Bone marrow (tissue), 2 donors: ENCODE results near the gene TOMM20.
"Not testable (repeated sequence)": the region's sequence is repeated elsewhere in the genome, so short reads cannot be mapped to it uniquely, and the experiment has no call there.

ENCODE experiments used
- DNase-seq, 2 donors: peaks; one replicate each; lab custom pipeline; 2025; lab: John Stamatoyannopoulos, UW

Gene TOMM20

DNA sequence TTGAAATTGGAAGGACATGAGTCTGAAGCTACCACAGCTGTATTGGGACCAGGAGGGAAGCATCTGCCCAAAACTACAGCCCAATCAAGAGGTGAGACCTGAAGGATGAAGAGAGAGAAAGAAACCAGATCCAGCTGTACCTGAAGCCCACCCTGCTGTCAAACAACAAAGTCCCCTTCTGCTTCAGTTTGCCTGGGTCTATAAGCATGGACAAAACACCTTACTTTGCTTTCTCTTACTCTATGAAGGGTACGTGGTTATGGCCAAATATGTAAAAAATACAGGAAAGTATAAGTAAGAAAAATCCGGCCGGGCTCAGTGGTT lies 26.4 kb downstream of the TOMM20 start:
- DNase-seq: no peak

DNA sequence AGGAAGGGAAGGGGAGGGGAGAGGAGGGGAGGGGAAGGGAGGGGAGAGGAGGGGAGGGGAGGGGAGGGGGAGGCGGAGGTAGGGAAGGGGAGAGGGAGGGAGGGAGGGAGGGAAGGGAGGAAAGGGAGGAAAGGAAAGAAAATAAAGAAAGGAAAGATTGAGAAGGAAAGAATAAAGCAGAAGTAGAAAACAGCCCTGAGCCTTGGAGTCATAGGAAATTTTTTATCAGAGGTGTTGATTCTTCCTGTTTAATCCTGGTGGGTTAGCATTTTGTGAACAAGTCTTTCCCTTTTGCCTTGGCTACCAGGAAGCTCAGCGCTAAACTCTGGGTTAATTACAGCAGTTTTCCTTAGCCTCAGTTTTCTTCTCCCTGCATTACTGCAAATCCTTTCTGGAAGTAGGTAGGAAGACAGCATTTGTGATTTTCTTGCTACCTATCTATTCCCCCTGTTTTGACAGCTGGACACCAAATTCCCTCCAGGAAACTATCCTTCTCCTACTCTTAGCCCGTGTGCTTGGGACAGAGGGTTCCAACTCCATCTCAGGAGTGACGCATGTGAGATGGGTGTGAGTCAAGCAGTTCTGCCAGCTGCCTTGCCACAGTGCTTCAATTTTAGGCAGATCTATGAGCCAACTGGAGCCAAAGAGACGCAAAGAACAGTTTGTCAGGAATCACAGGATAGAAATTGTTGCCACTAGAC lies 26.9 kb downstream of the TOMM20 start:
- peak in 1 of 2 donors; percentile 10 for DNase-seq

DNA sequence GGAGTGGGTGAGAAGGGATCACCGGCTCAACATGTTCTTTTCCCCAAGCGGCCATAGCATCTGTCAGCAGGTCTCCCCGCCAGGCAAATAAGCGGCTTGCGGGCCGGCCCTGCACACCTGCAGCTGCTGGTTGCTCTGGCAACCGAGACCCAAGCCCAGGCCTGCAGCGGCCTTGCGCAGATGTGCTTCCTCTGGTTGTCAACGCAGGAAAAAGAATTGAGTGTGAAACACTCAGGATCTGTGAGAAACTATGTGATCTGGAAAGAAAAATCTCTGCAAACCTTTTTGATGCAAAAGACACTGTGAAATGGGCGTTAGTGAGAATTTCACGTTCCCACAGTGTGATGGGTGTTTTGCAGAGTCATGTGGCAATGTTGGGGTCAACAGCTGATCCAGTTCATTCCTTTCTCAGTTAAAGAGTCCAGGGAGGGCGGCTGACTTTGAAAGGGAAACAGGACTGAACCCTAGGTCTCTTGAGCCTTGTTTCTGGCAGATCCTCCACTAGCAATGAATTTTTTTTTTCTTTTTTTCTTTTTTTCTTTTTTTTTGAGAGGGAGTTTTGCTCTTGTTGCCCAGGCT lies 28.4 kb downstream of the TOMM20 start:
- no peak for DNase-seq

DNA sequence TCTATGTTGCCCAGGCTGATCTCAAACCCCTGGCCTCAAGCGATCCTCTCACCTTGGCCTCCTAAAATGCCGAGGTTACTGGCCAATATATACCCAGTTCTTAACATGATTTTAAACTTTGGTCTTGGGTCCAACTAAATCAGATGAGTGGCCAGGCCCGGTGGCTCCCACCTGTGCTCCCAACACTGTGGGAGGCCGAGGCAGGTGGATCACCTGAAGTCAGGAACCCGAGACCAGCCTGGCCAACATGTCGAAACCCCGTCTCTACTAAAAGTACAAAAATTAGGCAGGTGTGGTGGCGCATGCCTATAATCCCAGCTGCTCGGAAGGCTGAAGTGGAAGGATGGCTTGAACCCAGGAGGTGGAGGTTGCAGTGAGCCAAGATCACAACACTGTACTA lies 29.6 kb downstream of the TOMM20 start:
- no peak for DNase-seq

DNA sequence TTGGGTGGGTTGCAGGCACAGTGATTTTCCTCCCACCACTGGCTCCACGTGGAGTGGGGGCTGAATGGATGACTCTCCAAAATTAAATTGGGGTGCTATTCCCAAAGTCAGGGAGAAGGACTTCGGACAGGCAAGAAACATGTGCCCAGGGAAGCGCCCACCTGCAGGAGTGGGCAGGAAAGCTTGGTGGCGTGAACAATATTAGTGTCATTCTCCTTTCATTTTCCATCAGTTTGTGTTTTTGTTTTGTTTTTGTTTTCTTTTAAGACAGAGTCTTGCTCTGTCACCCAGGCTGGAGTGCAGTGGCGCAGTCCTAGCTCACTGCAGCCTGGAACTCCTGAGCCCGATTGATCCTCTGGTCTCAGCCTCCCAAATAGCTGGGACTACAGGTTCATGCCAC lies 30.1 kb downstream of the TOMM20 start:
- DNase-seq: no peak

GRCh38 chr1:235097501-235097900 lies 31.1 kb downstream of the TOMM20 start:
- DNase-seq: not testable (repeated sequence)

DNA sequence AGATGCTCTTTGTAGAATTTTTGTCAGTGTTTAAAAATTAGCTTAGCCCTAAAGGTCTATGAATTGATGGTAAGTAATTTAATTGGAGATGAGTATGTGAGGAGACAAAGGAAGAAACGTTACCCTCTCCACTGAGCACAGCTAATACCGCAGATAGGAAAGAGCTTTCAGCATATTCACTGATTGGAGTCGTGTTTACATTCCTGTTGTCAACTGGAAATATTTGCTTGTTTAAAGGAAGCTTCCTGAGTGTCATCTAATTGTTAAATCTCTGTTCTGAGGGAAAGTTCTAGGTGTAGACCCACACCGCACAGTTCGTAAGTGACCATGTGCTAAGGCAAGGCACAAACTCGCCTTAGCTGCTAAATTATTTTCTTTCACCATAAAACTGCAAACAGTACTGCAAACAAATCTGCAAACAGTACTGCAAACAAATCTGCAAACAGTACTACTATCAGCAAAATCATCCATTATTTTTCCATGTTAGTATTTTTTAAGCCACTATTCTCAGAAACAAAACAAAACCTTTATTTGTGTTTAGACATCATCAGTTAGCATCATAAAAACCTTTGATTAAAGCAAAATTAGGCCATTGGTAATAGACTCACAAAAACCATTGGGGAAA lies 32.6 kb downstream of the TOMM20 start:
- no peak for DNase-seq

- peak; percentile 27 to 70 for DNase-seq
These were observed 34.7 kb downstream of the TOMM20 start for GRCh38 chr1:235093696-235094592.

- no peak for DNase-seq
These were observed 35.5 kb downstream of the TOMM20 start for GRCh38 chr1:235093013-235093695.

DNA sequence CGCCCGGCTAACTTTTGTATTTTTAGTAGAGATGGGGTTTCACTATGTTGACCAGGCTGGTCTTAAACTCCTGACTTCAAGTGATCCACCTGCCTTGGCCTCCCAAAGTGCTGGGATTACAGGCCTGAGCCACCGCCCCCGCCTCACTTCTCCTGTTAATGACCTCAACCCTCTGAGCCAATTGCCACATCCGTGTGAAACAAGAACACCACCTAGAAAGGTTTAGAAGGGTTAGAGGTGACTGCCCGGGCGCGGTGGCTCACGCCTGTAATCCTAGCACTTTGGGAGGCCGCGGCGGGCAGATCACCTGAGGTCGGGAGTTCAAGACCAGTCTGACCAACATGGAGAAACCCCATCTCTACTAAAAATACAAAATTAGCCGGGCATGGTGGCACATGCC lies 36.2 kb downstream of the TOMM20 start:
- not testable (repeated sequence) for DNase-seq

- not testable (repeated sequence) for DNase-seq
These were observed 36.6 kb downstream of the TOMM20 start for GRCh38 chr1:235092045-235092406.

- not testable (repeated sequence) for DNase-seq
These were observed 37.2 kb downstream of the TOMM20 start for GRCh38 chr1:235091319-235092044.

DNA sequence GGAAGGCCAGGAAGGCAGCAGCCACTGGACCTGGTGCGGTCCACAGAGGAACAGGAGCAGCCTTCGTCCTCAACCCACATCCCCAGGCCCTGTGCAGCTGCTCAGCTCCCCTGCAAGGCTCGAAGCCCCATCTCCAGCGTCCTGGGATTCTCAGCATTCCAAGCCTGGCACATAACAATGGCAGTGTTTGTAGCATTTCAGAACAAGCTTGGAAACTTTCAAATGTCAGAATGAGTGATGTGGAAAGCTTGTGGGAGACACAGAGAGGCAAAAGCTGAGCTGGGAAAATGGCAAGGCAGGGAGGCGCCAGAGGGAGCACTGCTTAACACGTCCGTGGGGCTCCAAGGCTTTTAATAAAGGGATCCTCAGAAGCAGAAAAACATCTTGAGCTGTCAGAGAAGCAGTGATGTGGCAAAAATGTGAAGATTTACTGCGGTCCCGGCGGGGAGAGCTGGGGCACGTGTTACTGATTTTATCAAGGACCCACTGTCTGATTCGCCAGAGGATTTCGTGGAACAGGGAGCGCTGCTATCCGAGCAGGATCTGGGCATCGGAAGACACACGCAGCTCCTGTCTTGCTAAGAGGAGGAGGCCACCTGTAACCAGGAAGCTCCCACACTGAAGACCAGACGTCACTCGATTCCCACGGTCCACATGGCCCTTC lies 38.1 kb downstream of the TOMM20 start:
- DNase-seq: peak in 1 of 2 donors; percentile 55

- DNase-seq: no peak
These were observed 39.7 kb downstream of the TOMM20 start for GRCh38 chr1:235088907-235089306.

DNA sequence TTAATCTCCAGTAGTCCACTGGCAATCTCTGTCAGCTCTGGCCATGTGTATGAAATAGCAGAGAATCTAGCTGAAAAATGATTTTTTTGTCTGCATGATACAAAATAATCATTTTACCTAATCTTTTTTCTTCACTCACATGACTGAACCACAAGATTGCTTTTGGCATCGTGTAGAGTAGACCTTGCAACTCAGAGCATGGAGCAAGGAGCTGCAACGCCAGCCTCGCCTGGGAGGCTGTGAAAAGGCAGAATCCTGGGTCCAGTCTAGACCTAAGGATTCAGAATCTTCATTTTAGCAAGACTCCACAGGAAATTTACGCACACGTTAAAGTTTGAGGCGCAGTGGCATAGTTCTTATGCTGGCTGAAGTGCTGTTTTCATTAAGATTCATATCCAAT lies 40.2 kb downstream of the TOMM20 start:
- no peak for DNase-seq

DNA sequence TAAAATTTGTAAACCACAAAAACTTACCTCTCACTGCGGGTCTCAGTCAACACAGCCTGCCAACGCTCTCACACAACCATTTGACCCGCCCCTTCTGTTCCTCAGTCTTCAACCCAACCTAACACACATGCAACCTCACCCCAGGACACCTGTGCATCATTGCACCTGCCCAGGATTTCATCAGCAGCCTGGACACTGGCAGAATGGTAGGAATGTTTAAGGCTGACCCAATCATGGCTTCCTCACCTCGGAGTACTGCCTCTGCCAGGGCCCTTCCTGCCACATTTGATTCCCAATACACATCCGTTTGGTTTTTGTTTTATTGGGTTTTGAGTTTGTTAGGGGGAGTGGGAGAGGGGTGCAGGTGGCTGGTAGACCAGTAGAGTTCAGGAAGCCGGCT lies 40.7 kb downstream of the TOMM20 start:
- no peak for DNase-seq

DNA sequence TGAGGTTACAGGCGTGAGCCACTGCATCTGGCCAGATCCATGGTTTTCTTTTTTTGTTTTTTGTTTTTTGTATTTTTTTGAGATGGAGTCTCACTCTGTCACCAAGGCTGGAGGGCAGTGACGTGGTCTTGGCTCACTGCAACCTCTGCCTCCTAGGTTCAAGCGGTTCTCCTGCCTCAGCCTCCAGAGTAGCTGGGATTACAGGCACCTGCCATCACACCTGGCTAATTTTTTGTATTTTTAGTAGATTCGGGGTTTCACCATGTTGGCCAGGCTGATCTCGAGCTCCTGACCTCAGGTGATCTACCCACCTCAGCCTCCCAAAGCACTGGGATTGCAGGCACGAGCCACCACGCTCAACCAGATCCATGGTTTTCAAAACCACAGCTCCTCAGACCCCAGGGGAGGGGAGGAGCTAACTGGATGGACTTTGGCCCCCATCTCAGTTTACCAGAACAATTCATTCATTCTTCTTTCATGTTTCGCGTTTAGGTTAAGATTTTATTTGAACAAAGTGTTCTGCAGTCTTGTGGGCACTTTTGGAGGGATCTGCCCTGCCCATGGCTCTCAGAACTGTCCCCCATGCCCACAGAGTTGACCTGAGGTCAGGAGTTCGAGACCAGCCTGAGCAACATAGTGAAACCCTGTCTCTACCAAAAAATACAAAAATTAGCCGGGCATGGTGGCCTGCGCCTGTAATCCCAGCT lies 43.1 kb downstream of the TOMM20 start:
- not testable (repeated sequence) for DNase-seq

DNA sequence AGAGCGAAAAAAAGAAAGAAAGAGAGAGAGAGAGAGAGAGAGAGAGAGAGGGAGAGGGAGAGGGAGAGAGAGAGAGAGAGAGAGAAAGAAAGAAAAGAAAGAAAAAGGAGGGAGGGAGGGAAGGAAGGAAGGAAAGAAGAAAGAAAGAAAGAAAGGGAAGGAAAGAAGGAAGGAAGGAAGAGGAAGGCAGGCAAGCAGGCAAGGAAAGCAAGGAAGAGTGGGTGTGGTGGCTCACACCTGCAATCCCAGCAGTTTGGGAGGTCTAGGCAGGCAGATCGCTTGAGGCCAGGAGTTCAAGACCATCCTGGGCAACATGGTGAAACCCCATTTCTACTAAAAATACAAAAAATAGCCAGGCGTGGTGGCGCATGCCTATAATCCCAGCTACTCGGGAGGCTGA lies 47.8 kb downstream of the TOMM20 start:
- DNase-seq: not testable (repeated sequence)

DNA sequence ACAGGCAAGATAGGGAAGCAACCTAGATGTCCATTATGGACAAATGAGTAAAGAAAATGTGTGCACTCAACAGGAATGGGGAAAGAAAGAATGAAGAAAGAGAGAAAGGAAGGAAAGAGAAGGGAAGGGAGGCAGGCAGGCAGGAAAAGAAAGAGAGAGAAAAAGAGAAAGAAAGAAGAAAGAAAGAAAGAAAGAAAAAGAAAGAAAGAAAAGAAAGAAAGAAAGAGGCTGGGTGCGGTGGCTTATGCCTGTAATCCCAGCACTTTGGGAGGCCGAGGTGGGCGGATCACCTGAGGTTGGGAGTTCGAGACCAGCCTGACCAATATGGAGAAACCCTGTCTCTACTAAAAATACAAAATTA lies 48.4 kb downstream of the TOMM20 start:
- not testable (repeated sequence) for DNase-seq
